NCI-H2171 (cell line): ENCODE measurements around the gene ITGB8.

Experiments used
- DNase-seq: peaks from one replicate; lab custom pipeline; 2025; lab: John Stamatoyannopoulos, UW

Gene ITGB8

GRCh38 chr7:20310301-20310700 lies 20.4 kb upstream of the ITGB8 start:
- no peak for DNase-seq

- no peak for DNase-seq
Observed at GRCh38 chr7:20310963-20311742, 19.5 kb upstream of the ITGB8 start.

GRCh38 chr7:20311743-20312042 lies 19.0 kb upstream of the ITGB8 start:
- DNase-seq, result no peak

- no peak for DNase-seq
Observed at GRCh38 chr7:20312562-20312961, 18.1 kb upstream of the ITGB8 start.

GRCh38 chr7:20313626-20314025 lies 17.1 kb upstream of the ITGB8 start:
- no peak for DNase-seq

- no peak for DNase-seq
Observed at GRCh38 chr7:20314198-20314597, 16.5 kb upstream of the ITGB8 start.

- DNase-seq, result peak; percentile 12
Observed at GRCh38 chr7:20316706-20317105, 14.0 kb upstream of the ITGB8 start.

GRCh38 chr7:20317413-20317812 lies 13.3 kb upstream of the ITGB8 start:
- no peak for DNase-seq

GRCh38 chr7:20318933-20319332 lies 11.8 kb upstream of the ITGB8 start:
- DNase-seq, result no peak

GRCh38 chr7:20320322-20320721 lies 10.4 kb upstream of the ITGB8 start:
- no peak for DNase-seq

GRCh38 chr7:20320786-20321185 lies 9.9 kb upstream of the ITGB8 start:
- DNase-seq, result no peak

GRCh38 chr7:20323595-20323994 lies 7.1 kb upstream of the ITGB8 start:
- no peak for DNase-seq

GRCh38 chr7:20326342-20326741 lies 4.4 kb upstream of the ITGB8 start:
- no peak for DNase-seq

- no peak for DNase-seq
Observed at GRCh38 chr7:20327055-20327454, 3.6 kb upstream of the ITGB8 start.

GRCh38 chr7:20328027-20328426 lies 2.7 kb upstream of the ITGB8 start:
- DNase-seq, result no peak

- DNase-seq, result no peak
Observed at GRCh38 chr7:20328692-20329091, 2.0 kb upstream of the ITGB8 start.

GRCh38 chr7:20329389-20330238 lies 1.1 kb upstream of the ITGB8 start:
- DNase-seq, result no peak

- peak; percentile 12 for DNase-seq
Observed at GRCh38 chr7:20330928-20331909, 519 bp downstream of the ITGB8 start.

- no peak for DNase-seq
Observed at GRCh38 chr7:20331910-20332813, 1.5 kb downstream of the ITGB8 start.

GRCh38 chr7:20338285-20338684 lies 7.6 kb downstream of the ITGB8 start:
- no peak for DNase-seq

- DNase-seq, result no peak
Observed at GRCh38 chr7:20340839-20341238, 10.1 kb downstream of the ITGB8 start.
